Gastrocnemius medialis (tissue), 4 donors: Measurements from ENCODE around the gene ESPN. TPM values are rescaled to one million over a fixed set of nuclear protein-coding genes. Genes with fewer than 3 reads are reported as not detected.
"Not testable (repeated sequence)": the region's sequence is repeated elsewhere in the genome, so short reads cannot be mapped to it uniquely, and the experiment has no call there.

Experiments
- ATAC-seq, 2 donors: fragments of 150-250 bp; one replicate each; pipeline ENCODE4 v1.9.1; 2016
- DNase-seq, 2 donors: peaks; one replicate each; pipeline ENCODE4 v3.0.0-alpha.2; 2019
- H3K27ac ChIP-seq, 4 donors: fragments of 200-600 bp; sonication (generic); 1 replicate in 1 of 4; 2 replicates in 3 of 4; pipeline ENCODE4 v1.5.1; 2016 to 2018; ENCODE audit warnings: mild to moderate bottlenecking in 2 of 4, moderate library complexity in 1 of 4
- H3K27me3 ChIP-seq, 3 donors: fragments of 200-600 bp; sonication (generic) in 2 of 3; 1 replicate in 1 of 3; 2 replicates in 2 of 3; pipeline versions ENCODE4 v1.5.1 to v1.6.0; 2016 to 2019; ENCODE audit warnings: mild to moderate bottlenecking in 1 of 3, moderate library complexity in 1 of 3
- H3K36me3 ChIP-seq, 2 donors: fragments of 200-600 bp; sonication (generic) in 1 of 2; one replicate each; pipeline ENCODE4 v1.5.1; 2017 to 2018
- H3K4me1 ChIP-seq, 2 donors: fragments of 200-600 bp; sonication (generic) in 1 of 2; one replicate each; pipeline ENCODE4 v1.5.1; 2016 to 2017; ENCODE audit warnings: mild to moderate bottlenecking in 2 of 2
- H3K4me3 ChIP-seq, 4 donors: fragments of 200-600 bp; sonication (generic) in 3 of 4; 1 replicate in 1 of 4; 2 replicates in 3 of 4; pipeline ENCODE4 v1.5.1; 2016 to 2019; ENCODE audit warnings: mild to moderate bottlenecking in 2 of 4
- H3K9me3 ChIP-seq, 3 donors: fragments of 200-600 bp; sonication (generic) in 2 of 3; 1 replicate in 1 of 3; 2 replicates in 2 of 3; pipeline ENCODE4 v1.5.1; 2016 to 2019
- CTCF ChIP-seq, 5 experiments: fragments of 450-650 bp in 3 of 5; fragments of 200-600 bp in 2 of 5; sonication (generic) in 2 of 5; IDR thresholded peaks in 4 of 5; conservative IDR thresholded peaks in 1 of 5; 1 replicate in 4 of 5; 2 replicates in 1 of 5; pipeline ENCODE4 v1.5.1; 2016 to 2019; ENCODE audit warnings: antibody characterized with exemption in 5 of 5, mild to moderate bottlenecking in 3 of 5, moderate library complexity in 3 of 5
- POLR2A ChIP-seq, 2 donors: fragments of 450-650 bp; IDR thresholded peaks; one replicate each; pipeline ENCODE4 v1.6.1; 2017; ENCODE audit warnings: antibody characterized with exemption in 2 of 2, mild to moderate bottlenecking in 2 of 2, moderate library complexity in 2 of 2
- in situ Hi-C, 4 donors: fragments of 200-750 bp; cut with MboI; loops; one replicate each; pipeline versions ENCODE4 v1.15.0 to v1.8.0; 2017; ENCODE audit warnings: low sequenced_read_pairs in 4 of 4
- intact Hi-C: fragments of 100-400 bp; cut with DNase I; formaldehyde crosslinking; loops from one replicate; pipeline ENCODE4 v1.15.1; 2023; ENCODE audit warnings: low total_unique reads
- total RNA-seq, 4 donors: library from RNA; depleted of rRNA; stranded (reverse); fragments of >200 nt; gene quantifications; one replicate each; pipeline versions ENCODE4 v1.1.0 to v1.2.3, GENCODE V29; 2016

Gene ESPN
- total RNA-seq, 4 donors from 2014 or later, result 0.41 TPM; not detected in 3

GRCh38 chr1:6491966-6492365, 67.4 kb downstream of the ESPN start:
- intact Hi-C loops, result no loop called here
- ATAC-seq (no peak), DNase-seq (no peak)
- peaks cover 5 to 13% of the 10 kb centered on the region in 2 donors for H3K4me1 ChIP-seq
- H3K27ac ChIP-seq, result peak overlapping the region in 1 of 4 donors; percentile 28
- no peaks in the 10 kb centered on the region for H3K36me3 ChIP-seq
- H3K9me3 ChIP-seq, result no peaks in the 10 kb centered on the region
- H3K27me3 ChIP-seq, result peaks cover 7 to 15% (median 9%) of the 10 kb centered on the region in 3 donors
- no peak overlapping the region for H3K4me3 ChIP-seq
- TF ChIP-seq CTCF (IDR thresholded peaks at IDR 0.05 in 4 of 5, conservative IDR thresholded peaks at IDR 0.05 in 1 of 5) (no peak), POLR2A (IDR thresholded peaks at IDR 0.05) (no peak)
- in situ Hi-C loops, result loop anchor here in 1 of 4 donors (25.0 kb wide), 1 partner anchor 145 kb away; no protein-coding TSS in a partner anchor

- H3K4me3 ChIP-seq, ATAC-seq, H3K36me3 ChIP-seq, DNase-seq, intact Hi-C loops, H3K27ac ChIP-seq, H3K9me3 ChIP-seq: not testable (repeated sequence)
- peaks cover 7 to 23% (median 9%) of the 10 kb centered on the region in 3 donors for H3K27me3 ChIP-seq
- in situ Hi-C loops, result loop anchor here in 1 of 4 donors (25.0 kb wide), 1 partner anchor 143 kb away; no protein-coding TSS in a partner anchor
- peaks cover 5 to 21% of the 10 kb centered on the region in 2 donors for H3K4me1 ChIP-seq
These were observed 69.3 kb downstream of the ESPN start for GRCh38 chr1:6493834-6494223.

GRCh38 chr1:6494627-6495026, 70.1 kb downstream of the ESPN start:
- TF ChIP-seq POLR2A (IDR thresholded peaks at IDR 0.05) (no peak), CTCF (IDR thresholded peaks at IDR 0.05 in 4 of 5, conservative IDR thresholded peaks at IDR 0.05 in 1 of 5) (no peak)
- Histone ChIP-seq H3K4me1 (peaks cover 5 to 21% of the 10 kb centered on the region in 2 donors), H3K36me3 (no peaks in the 10 kb centered on the region), H3K4me3 (no peak overlapping the region), H3K27ac (no peak overlapping the region), H3K27me3 (peaks cover 7 to 23% (median 9%) of the 10 kb centered on the region in 3 donors), H3K9me3 (no peaks in the 10 kb centered on the region)
- in situ Hi-C loops (loop anchor here in 1 of 4 donors (25.0 kb wide), 1 partner anchor 143 kb away; no protein-coding TSS in a partner anchor), intact Hi-C loops (no loop called here)
- ATAC-seq (no peak), DNase-seq (no peak)

GRCh38 chr1:6495041-6495441, 70.5 kb downstream of the ESPN start:
- TF ChIP-seq CTCF (IDR thresholded peaks at IDR 0.05 in 4 of 5, conservative IDR thresholded peaks at IDR 0.05 in 1 of 5), result no peak
- no peak for TF ChIP-seq POLR2A (IDR thresholded peaks at IDR 0.05)
- intact Hi-C loops, result no loop called here
- Histone ChIP-seq H3K4me1 (peaks cover 5 to 20% of the 10 kb centered on the region in 2 donors), H3K9me3 (no peaks in the 10 kb centered on the region), H3K36me3 (no peaks in the 10 kb centered on the region), H3K4me3 (no peak overlapping the region), H3K27me3 (peaks cover 3 to 23% (median 9%) of the 10 kb centered on the region in 3 donors), H3K27ac (no peak overlapping the region)
- ATAC-seq (no peak), DNase-seq (no peak)
- in situ Hi-C loops, result loop anchor here in 1 of 4 donors (25.0 kb wide), 1 partner anchor 142 kb away; no protein-coding TSS in a partner anchor

GRCh38 chr1:6495540-6496364, 71.2 kb downstream of the ESPN start:
- Histone ChIP-seq H3K4me3 (peak overlapping the region in 1 of 4 donors; percentile 53), H3K27me3 (peaks cover 0 to 18% (median 9%) of the 10 kb centered on the region in 3 donors), H3K36me3 (no peaks in the 10 kb centered on the region), H3K27ac (no peak overlapping the region), H3K4me1 (peaks cover 3 to 15% of the 10 kb centered on the region in 2 donors), H3K9me3 (no peaks in the 10 kb centered on the region)
- ATAC-seq, result no peak
- TF ChIP-seq POLR2A (IDR thresholded peaks at IDR 0.05), result no peak
- TF ChIP-seq CTCF (IDR thresholded peaks at IDR 0.05 in 4 of 5, conservative IDR thresholded peaks at IDR 0.05 in 1 of 5), result no peak
- in situ Hi-C loops (loop anchor here in 1 of 4 donors (25.0 kb wide), 1 partner anchor 142 kb away; no protein-coding TSS in a partner anchor), intact Hi-C loops (no loop called here)
- DNase-seq, result no peak
